Astrocyte (in vitro differentiated cells and primary cell): ENCODE measurements around the gene MOB3B. TPM values are rescaled to one million over a fixed set of nuclear protein-coding genes. Genes with fewer than 3 reads are reported as not detected.

ENCODE experiments used
- DNase-seq: peaks from one replicate; pipeline ENCODE4 v3.0.0-alpha.2; 2010; ENCODE audit warnings: low read depth
- FAIRE-seq: peaks from 2 replicates; lab custom pipeline; 2011; peaks lifted over from hg19 to GRCh38; lab: Jason Lieb, UNC
- H2AFZ ChIP-seq: 2 replicates; pipeline ENCODE4 v1.6.0; 2012; ENCODE audit warnings: low read depth, low read length, inconsistent platforms
- H3K27ac ChIP-seq: 2 replicates; pipeline ENCODE4 v1.5.1; 2011; ENCODE audit warnings: low read depth, low read length, inconsistent platforms
- H3K27me3 ChIP-seq: 2 replicates; pipeline ENCODE4 v1.6.0; 2011; ENCODE audit warnings: low read length, inconsistent platforms; ENCODE audit not compliant: insufficient read depth
- H3K36me3 ChIP-seq: 2 replicates; pipeline ENCODE4 v1.5.1; 2011; ENCODE audit warnings: low read length, inconsistent platforms; ENCODE audit not compliant: insufficient read depth
- H3K4me1 ChIP-seq: 2 replicates; pipeline ENCODE4 v1.5.1; 2011; ENCODE audit warnings: low read length, inconsistent platforms; ENCODE audit not compliant: insufficient read depth
- H3K4me2 ChIP-seq: 2 replicates; pipeline ENCODE4 v1.6.0; 2012; ENCODE audit warnings: low read length, inconsistent platforms
- H3K4me3 ChIP-seq: 2 replicates; pipeline ENCODE4 v1.5.1; 2011; ENCODE audit warnings: low read depth, mild to moderate bottlenecking, low read length, inconsistent platforms; ENCODE audit not compliant: insufficient read depth
- H3K79me2 ChIP-seq: 2 replicates; pipeline ENCODE4 v1.6.0; 2012; ENCODE audit warnings: mild to moderate bottlenecking, low read length, inconsistent platforms; ENCODE audit not compliant: insufficient read depth
- H3K9ac ChIP-seq: 2 replicates; pipeline ENCODE4 v1.6.0; 2012; ENCODE audit warnings: mild to moderate bottlenecking, low read length, inconsistent platforms
- H3K9me3 ChIP-seq: 2 replicates; pipeline ENCODE4 v1.5.1; 2012; ENCODE audit warnings: low read depth, mild to moderate bottlenecking, low read length, inconsistent platforms; ENCODE audit not compliant: insufficient read depth
- H4K20me1 ChIP-seq: 2 replicates; pipeline ENCODE4 v1.6.0; 2012; ENCODE audit warnings: low read length, inconsistent platforms; ENCODE audit not compliant: insufficient read depth
- H3K27ac Mint-ChIP-seq: one replicate; pipeline ENCODE4 v1.8.0; 2021; ENCODE audit warnings: mild to moderate bottlenecking, mixed read lengths; ENCODE audit not compliant: unreplicated experiment
- H3K27me3 Mint-ChIP-seq: one replicate; pipeline ENCODE4 v1.8.0; 2021; ENCODE audit warnings: low read depth, mixed read lengths; ENCODE audit not compliant: unreplicated experiment
- H3K36me3 Mint-ChIP-seq: one replicate; pipeline ENCODE4 v1.8.0; 2021; ENCODE audit warnings: low read depth, mixed read lengths; ENCODE audit not compliant: unreplicated experiment
- H3K4me1 Mint-ChIP-seq: one replicate; pipeline ENCODE4 v1.8.0; 2021; ENCODE audit warnings: low read depth, mixed read lengths; ENCODE audit not compliant: unreplicated experiment
- H3K4me3 Mint-ChIP-seq: one replicate; pipeline ENCODE4 v1.8.0; 2021; ENCODE audit warnings: mild to moderate bottlenecking, moderate library complexity, mixed read lengths; ENCODE audit not compliant: unreplicated experiment
- H3K9me3 Mint-ChIP-seq: one replicate; pipeline ENCODE4 v1.8.0; 2021; ENCODE audit warnings: mild to moderate bottlenecking, mixed read lengths; ENCODE audit not compliant: unreplicated experiment
- EZH2 ChIP-seq: IDR thresholded peaks from 2 replicates; pipeline ENCODE4 v1.6.1; 2012; ENCODE audit warnings: mild to moderate bottlenecking, low read length, inconsistent platforms; ENCODE audit not compliant: insufficient read depth
- total RNA-seq: library from RNA; stranded (reverse); gene quantifications from 2 replicates; pipeline ENCODE4 v1.2.1, GENCODE V29; 2021
- TF ChIP-seq, protein P1 (sequence below): IDR thresholded peaks from 2 replicates; pipeline ENCODE4 v1.5.1; 2011; ENCODE audit warnings: low read depth, mild to moderate bottlenecking, inconsistent platforms, low read length, moderate library complexity; ENCODE audit not compliant: insufficient read depth

MOB3B gene
- total RNA-seq, 1 donor from 2014 or later: 3.9 TPM

DNA sequence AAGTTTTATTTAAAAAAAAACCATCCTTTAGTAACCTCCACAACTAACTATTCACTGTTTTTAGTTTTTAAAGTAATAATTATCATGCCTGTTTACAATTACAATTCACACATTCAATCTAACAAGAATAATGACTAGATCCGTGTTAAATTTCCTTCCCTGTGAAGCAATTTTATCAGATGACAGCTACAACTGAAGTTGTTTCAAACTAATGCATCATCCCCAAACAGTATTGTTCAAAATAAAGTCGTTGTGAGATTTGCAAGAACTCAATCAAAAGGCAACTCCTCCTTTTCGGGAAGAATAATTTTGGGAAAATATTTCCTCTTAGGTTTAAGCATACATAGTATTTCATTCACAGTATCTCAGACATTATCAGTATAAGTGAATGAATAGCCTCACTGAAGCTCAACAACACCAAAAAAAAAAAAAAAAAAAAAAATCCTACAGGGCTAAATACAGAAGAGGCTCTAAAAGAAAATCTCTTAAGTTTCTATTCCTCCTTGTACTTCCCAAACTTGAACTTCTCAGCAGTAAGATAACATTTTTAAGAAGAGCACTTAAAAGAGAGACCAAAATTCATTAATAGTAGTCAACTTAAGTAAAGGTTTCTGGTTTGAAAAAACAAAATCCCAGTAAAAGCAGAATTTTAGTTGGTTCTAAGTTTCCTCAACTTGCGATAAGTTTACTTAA is 34.3 kb upstream of the MOB3B start:
- Mint-ChIP-seq H3K9me3 (no peaks in the 10 kb centered on the region), H3K4me1 (no peaks in the 10 kb centered on the region)

DNA sequence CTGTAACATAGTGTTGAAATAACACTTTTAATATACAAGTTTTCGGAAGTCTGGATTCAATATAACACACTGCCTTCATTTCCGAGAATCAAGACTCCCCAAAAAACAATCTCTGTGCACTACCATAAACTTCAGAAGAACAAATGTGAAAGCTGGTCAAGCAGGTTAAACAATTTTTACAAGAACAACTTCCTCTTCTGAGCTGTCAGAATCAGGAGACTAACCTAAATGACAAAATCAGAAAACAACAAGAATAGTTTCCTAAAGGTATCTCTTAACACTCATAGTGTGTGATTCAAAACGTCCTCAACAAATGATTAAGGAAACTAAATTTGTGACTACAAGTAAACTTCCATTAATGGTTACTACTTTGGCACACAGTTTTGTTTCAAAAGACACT is 32.1 kb upstream of the MOB3B start:
- no peak for DNase-seq
- H3K79me2 ChIP-seq: no peaks in the 10 kb centered on the region
- H4K20me1 ChIP-seq: no peaks in the 10 kb centered on the region
- H3K36me3 ChIP-seq: no peaks in the 10 kb centered on the region
- H3K4me1 Mint-ChIP-seq: no peaks in the 10 kb centered on the region
- H3K4me3 Mint-ChIP-seq: no peak overlapping the region
- H3K9me3 Mint-ChIP-seq: no peaks in the 10 kb centered on the region
- no peaks in the 10 kb centered on the region for H3K36me3 Mint-ChIP-seq
- no peak overlapping the region for H3K27ac ChIP-seq
- no peaks in the 10 kb centered on the region for H3K4me1 ChIP-seq
- H2AFZ ChIP-seq: no peak overlapping the region
- FAIRE-seq: no peak
- no peak overlapping the region for H3K9ac ChIP-seq
- H3K4me2 ChIP-seq: no peak overlapping the region
- H3K4me3 ChIP-seq: no peak overlapping the region
- H3K27me3 ChIP-seq: no peaks in the 10 kb centered on the region
- no peak for TF ChIP-seq EZH2
- TF ChIP-seq, protein P1, sequence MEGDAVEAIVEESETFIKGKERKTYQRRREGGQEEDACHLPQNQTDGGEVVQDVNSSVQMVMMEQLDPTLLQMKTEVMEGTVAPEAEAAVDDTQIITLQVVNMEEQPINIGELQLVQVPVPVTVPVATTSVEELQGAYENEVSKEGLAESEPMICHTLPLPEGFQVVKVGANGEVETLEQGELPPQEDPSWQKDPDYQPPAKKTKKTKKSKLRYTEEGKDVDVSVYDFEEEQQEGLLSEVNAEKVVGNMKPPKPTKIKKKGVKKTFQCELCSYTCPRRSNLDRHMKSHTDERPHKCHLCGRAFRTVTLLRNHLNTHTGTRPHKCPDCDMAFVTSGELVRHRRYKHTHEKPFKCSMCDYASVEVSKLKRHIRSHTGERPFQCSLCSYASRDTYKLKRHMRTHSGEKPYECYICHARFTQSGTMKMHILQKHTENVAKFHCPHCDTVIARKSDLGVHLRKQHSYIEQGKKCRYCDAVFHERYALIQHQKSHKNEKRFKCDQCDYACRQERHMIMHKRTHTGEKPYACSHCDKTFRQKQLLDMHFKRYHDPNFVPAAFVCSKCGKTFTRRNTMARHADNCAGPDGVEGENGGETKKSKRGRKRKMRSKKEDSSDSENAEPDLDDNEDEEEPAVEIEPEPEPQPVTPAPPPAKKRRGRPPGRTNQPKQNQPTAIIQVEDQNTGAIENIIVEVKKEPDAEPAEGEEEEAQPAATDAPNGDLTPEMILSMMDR: no peak
- H3K9me3 ChIP-seq: no peaks in the 10 kb centered on the region
- H3K27me3 Mint-ChIP-seq: no peaks in the 10 kb centered on the region
- H3K27ac Mint-ChIP-seq: no peak overlapping the region

More for the DNA sequence above, 34.3 kb upstream of the MOB3B start:
- H3K4me3 ChIP-seq: no peak overlapping the region
- FAIRE-seq (no peak), DNase-seq (no peak)
- no peaks in the 10 kb centered on the region for H3K36me3 ChIP-seq
- no peak overlapping the region for H3K4me2 ChIP-seq
- H3K9me3 ChIP-seq: no peaks in the 10 kb centered on the region
- no peak overlapping the region for H3K9ac ChIP-seq
- H3K4me1 ChIP-seq: no peaks in the 10 kb centered on the region
- no peak overlapping the region for H3K4me3 Mint-ChIP-seq
- H3K79me2 ChIP-seq: no peaks in the 10 kb centered on the region
- H3K36me3 Mint-ChIP-seq: no peaks in the 10 kb centered on the region
- no peak overlapping the region for H3K27ac ChIP-seq
- no peaks in the 10 kb centered on the region for H3K27me3 ChIP-seq
- no peak overlapping the region for H2AFZ ChIP-seq
- no peaks in the 10 kb centered on the region for H3K27me3 Mint-ChIP-seq
- TF ChIP-seq, protein P1: no peak
- TF ChIP-seq EZH2: no peak
- H3K27ac Mint-ChIP-seq: no peak overlapping the region
- H4K20me1 ChIP-seq: peaks cover 5% of the 10 kb centered on the region

DNA sequence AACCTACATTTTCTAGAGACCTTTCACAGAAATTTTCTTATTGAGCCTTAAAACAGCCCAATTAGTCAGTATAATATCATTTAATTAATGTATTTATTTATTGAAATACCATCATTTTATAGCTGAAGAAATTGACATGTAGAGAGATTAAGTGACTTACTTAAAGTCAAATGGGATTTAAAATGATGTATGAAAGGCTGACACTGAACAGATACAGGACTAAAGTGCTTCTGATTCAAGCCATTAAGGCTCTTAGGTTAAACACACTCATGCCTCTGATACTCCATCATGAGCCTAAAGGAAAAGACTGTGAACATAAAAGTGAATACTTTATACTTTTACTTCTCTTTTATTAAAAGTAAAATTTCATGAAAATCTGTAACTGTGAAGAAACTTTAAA is 30.8 kb upstream of the MOB3B start:
- Mint-ChIP-seq H3K4me1 (no peaks in the 10 kb centered on the region), H3K27ac (no peak overlapping the region), H3K36me3 (no peaks in the 10 kb centered on the region), H3K9me3 (no peaks in the 10 kb centered on the region), H3K4me3 (no peak overlapping the region), H3K27me3 (no peaks in the 10 kb centered on the region)
- H2AFZ ChIP-seq: no peak overlapping the region
- H3K4me2 ChIP-seq: no peak overlapping the region
- no peak overlapping the region for H3K4me3 ChIP-seq
- FAIRE-seq (no peak), DNase-seq (no peak)
- no peak overlapping the region for H3K9ac ChIP-seq
- TF ChIP-seq, protein P1: no peak
- TF ChIP-seq EZH2: no peak
- no peaks in the 10 kb centered on the region for H3K27me3 ChIP-seq
- H3K9me3 ChIP-seq: no peaks in the 10 kb centered on the region
- H3K4me1 ChIP-seq: no peaks in the 10 kb centered on the region
- H3K27ac ChIP-seq: no peak overlapping the region
- no peaks in the 10 kb centered on the region for H3K79me2 ChIP-seq
- no peaks in the 10 kb centered on the region for H4K20me1 ChIP-seq
- H3K36me3 ChIP-seq: no peaks in the 10 kb centered on the region
